ENCODE results near the gene TRABD2B.

DNA sequence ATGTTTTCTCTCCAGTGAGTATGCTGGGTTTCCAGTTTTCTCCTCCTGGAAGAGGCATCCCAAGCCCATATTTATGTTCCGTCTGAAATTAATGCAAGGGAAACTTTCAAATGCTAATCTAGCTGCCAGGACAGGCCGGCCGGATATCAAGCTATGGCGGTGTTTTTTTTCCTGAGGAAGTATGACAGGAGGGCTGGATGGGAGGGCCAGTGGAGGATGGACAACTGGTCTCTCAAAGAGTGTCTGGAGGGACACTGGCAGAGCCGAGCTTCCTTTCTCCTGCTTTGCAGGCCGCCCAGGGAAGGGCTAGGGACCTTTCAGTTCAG, 212.7 kb downstream of the TRABD2B start:
- TF ChIP-seq EZH2 (IDR thresholded peaks at IDR 0.05; ENCODE audit: insufficient read depth, poor library complexity, severe bottlenecking) (no peak), EZH2phosphoT487 (IDR thresholded peaks at IDR 0.05; ENCODE audit: insufficient read depth, low read depth) (no peak)

Measured in GM23248 (cell line).